HepG2 (cell line): Measurements from ENCODE around the gene ZNF544. TPM values are rescaled to one million over a fixed set of nuclear protein-coding genes. Genes with fewer than 3 reads are reported as not detected.

Experiments used
- BATF2 ChIP-seq: sonication (generic); formaldehyde crosslinking; IDR thresholded peaks from 2 replicates; pipeline ENCODE4 v1.8.0; 2022; ENCODE audit warnings: mild to moderate bottlenecking, missing genetic modification reagents, moderate library complexity
- ELF1 ChIP-seq: sonication (generic); formaldehyde crosslinking; IDR thresholded peaks from 2 replicates; pipeline ENCODE4 v1.4.0; 2020; ENCODE audit warnings: missing genetic modification reagents
- HNF4A ChIP-seq: sonication (generic); formaldehyde crosslinking; IDR thresholded peaks from 2 replicates; pipeline ENCODE4 v1.4.0; 2020; ENCODE audit warnings: missing genetic modification reagents
- NBN ChIP-seq: fragments of 450-650 bp; conservative IDR thresholded peaks from 2 replicates; pipeline ENCODE4 v1.6.1; 2017
- NFYC ChIP-seq: IDR thresholded peaks from 2 replicates; pipeline ENCODE4 v1.6.1; 2016; ENCODE audit warnings: missing genetic modification reagents, missing compliant biosample characterization
- NR3C1 ChIP-seq: sonication (generic); formaldehyde crosslinking; IDR thresholded peaks from 2 replicates; pipeline ENCODE4 v1.4.0; 2020; ENCODE audit warnings: missing genetic modification reagents
- PRMT3 ChIP-seq: sonication (generic); formaldehyde crosslinking; IDR thresholded peaks from 2 replicates; pipeline ENCODE4 v1.8.1; 2022; ENCODE audit warnings: low read depth, mild to moderate bottlenecking, moderate library complexity, missing genetic modification reagents, borderline replicate concordance
- RBFOX2 ChIP-seq: fragments of 200-400 bp; formaldehyde crosslinking; IDR thresholded peaks from 2 replicates; pipeline ENCODE4 v1.6.1; 2017; ENCODE audit warnings: low read depth, mild to moderate bottlenecking, low read length
- SMARCE1 ChIP-seq: fragments of 450-650 bp; IDR thresholded peaks from 2 replicates; pipeline ENCODE4 v1.6.1; 2017; ENCODE audit warnings: borderline replicate concordance
- SMYD3 ChIP-seq: sonication (generic); formaldehyde crosslinking; IDR thresholded peaks from 2 replicates; pipeline ENCODE4 v1.8.1; 2023; ENCODE audit warnings: mild to moderate bottlenecking, missing genetic modification reagents
- SNAI1 ChIP-seq: sonication (generic); formaldehyde crosslinking; IDR thresholded peaks from 2 replicates; pipeline ENCODE4 v1.5.0; 2020; ENCODE audit warnings: mild to moderate bottlenecking, missing genetic modification reagents, borderline replicate concordance
- TARDBP ChIP-seq: sonication (generic); formaldehyde crosslinking; IDR thresholded peaks from 2 replicates; pipeline ENCODE4 v1.8.0; 2022; ENCODE audit warnings: mild to moderate bottlenecking, missing genetic modification reagents
- TCF7L2 ChIP-seq: IDR thresholded peaks from 2 replicates; pipeline ENCODE4 v1.6.1; 2011; ENCODE audit warnings: mild to moderate bottlenecking, low read depth, low read length, moderate library complexity
- ZFY ChIP-seq: sonication (generic); formaldehyde crosslinking; IDR thresholded peaks from 2 replicates; pipeline ENCODE4 v1.4.0; 2020; ENCODE audit warnings: missing genetic modification reagents
- ZNF367 ChIP-seq: sonication (generic); formaldehyde crosslinking; IDR thresholded peaks from 2 replicates; pipeline ENCODE4 v1.4.0; 2020; ENCODE audit warnings: missing genetic modification reagents, borderline replicate concordance
- ZNF552 ChIP-seq: sonication (generic); formaldehyde crosslinking; IDR thresholded peaks from 2 replicates; pipeline ENCODE4 v1.9.0; 2022; ENCODE audit warnings: missing genetic modification reagents, mild to moderate bottlenecking, borderline replicate concordance
- ZNF619 ChIP-seq: sonication (generic); formaldehyde crosslinking; IDR thresholded peaks from 2 replicates; pipeline ENCODE4 v1.4.0; 2020; ENCODE audit warnings: mild to moderate bottlenecking, missing genetic modification reagents
- ZSCAN20 ChIP-seq: sonication (generic); formaldehyde crosslinking; IDR thresholded peaks from 2 replicates; pipeline ENCODE4 v1.4.0; 2020; ENCODE audit warnings: missing genetic modification reagents, mild to moderate bottlenecking, borderline replicate concordance
- polyA plus RNA-seq, 8 experiments: library from polyadenylated mRNA; depleted of rRNA in 3 of 8; stranded (reverse) in 7 of 8; unstranded in 1 of 8; fragments of >200 nt; fragmentation: Illumina TruSeq in 4 of 8; extraction: Trizol in 4 of 8; gene quantifications; 2 replicates each; pipeline versions ENCODE4 v1.2.1 to v1.2.3, GENCODE V29; 2011 to 2016; ENCODE audit warnings: low read depth in 4 of 8, missing spikeins in 1 of 8, mixed read lengths in 1 of 8; ENCODE audit not compliant: insufficient read depth in 1 of 8
- total RNA-seq, 5 experiments: library from RNA; depleted of rRNA; stranded (reverse); fragments of >200 nt; fragmentation: Illumina TruSeq; extraction: Trizol; gene quantifications; 2 replicates each; pipeline ENCODE4 v1.2.3, GENCODE V29; 2016; ENCODE audit warnings: low read depth in 1 of 5
- TF ChIP-seq, protein P1 (sequence below): sonication (generic); formaldehyde crosslinking; IDR thresholded peaks from 2 replicates; pipeline ENCODE4 v1.4.0; 2020; ENCODE audit warnings: missing genetic modification reagents, borderline replicate concordance
- TF ChIP-seq, protein P2 (sequence below), 2 experiments: IDR thresholded peaks; 2 replicates each; pipeline ENCODE4 v1.6.1; 2011 to 2012; ENCODE audit warnings: low read length in 2 of 2, borderline replicate concordance in 1 of 2, low read depth in 1 of 2, mild to moderate bottlenecking in 1 of 2, moderate library complexity in 1 of 2
- TF ChIP-seq, protein P3 (sequence below): sonication (generic); formaldehyde crosslinking; IDR thresholded peaks from 2 replicates; pipeline ENCODE4 v1.4.0; 2020; ENCODE audit warnings: mild to moderate bottlenecking, missing genetic modification reagents
- TF ChIP-seq, protein P4 (sequence below): sonication (generic); formaldehyde crosslinking; IDR thresholded peaks from 2 replicates; pipeline ENCODE4 v1.9.0; 2021; ENCODE audit warnings: missing genetic modification reagents, mild to moderate bottlenecking, borderline replicate concordance

Gene ZNF544
- total and polyA plus RNA-seq, 2 of the 13 experiments (the other 11 are each of a cell fraction or from before 2014, with no cell fraction given): 13.1 to 17.0 TPM

DNA sequence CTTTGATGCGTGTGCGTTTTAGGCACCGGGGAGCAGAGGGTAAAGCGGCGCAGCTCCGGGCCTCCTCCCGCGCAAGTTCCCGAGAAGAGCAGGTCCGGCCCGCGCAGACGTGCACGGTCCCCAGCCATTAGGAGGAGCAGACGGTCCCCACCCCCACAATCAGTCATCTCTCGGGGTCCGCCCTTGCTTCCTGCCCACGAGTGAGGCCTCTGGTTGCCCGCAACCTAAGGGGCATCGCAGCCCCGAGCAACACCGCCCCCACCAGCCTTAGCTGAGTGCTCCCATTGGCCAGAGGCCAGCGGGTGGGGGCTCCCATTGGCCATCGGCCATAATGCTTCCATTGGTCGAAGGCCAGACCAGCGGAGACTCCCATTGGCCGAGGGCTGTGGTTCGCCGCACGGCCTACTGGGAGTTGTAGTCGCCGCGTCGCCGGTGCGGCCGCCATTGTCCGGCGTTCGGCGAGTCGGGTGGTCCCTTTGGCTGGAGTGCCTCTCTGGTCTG lies 49.9 kb downstream of the ZNF544 start, which contains the start of gene ZNF8 (continued):
- TF ChIP-seq NFYC (CRISPR knock-in tag) (peak; percentile 100), NR3C1 (CRISPR knock-in tag) (no peak), NBN (no peak), TCF7L2 (no peak), HNF4A (no peak), SNAI1 (CRISPR knock-in tag) (0 out of 2 replicates have a peak, but pooled peaks have one; percentile 39), RBFOX2 (peak; percentile 97), ZNF619 (0 out of 2 replicates have a peak, but pooled peaks have one; percentile 30), SMYD3 (CRISPR knock-in tag) (no peak), SMARCE1 (no peak), TARDBP (CRISPR knock-in tag) (no peak), ZNF552 (CRISPR knock-in tag) (0 out of 2 replicates have a peak, but pooled peaks have one; percentile 48), ZNF367 (CRISPR knock-in tag) (no peak), ELF1 (no peak; the same call in 1 of the 2 replicates), ZFY (peak; percentile 74), PRMT3 (CRISPR knock-in tag) (no peak), ZSCAN20 (CRISPR knock-in tag) (no peak; the same call in 1 of the 2 replicates), BATF2 (CRISPR knock-in tag) (no peak)
- TF ChIP-seq, protein P1, sequence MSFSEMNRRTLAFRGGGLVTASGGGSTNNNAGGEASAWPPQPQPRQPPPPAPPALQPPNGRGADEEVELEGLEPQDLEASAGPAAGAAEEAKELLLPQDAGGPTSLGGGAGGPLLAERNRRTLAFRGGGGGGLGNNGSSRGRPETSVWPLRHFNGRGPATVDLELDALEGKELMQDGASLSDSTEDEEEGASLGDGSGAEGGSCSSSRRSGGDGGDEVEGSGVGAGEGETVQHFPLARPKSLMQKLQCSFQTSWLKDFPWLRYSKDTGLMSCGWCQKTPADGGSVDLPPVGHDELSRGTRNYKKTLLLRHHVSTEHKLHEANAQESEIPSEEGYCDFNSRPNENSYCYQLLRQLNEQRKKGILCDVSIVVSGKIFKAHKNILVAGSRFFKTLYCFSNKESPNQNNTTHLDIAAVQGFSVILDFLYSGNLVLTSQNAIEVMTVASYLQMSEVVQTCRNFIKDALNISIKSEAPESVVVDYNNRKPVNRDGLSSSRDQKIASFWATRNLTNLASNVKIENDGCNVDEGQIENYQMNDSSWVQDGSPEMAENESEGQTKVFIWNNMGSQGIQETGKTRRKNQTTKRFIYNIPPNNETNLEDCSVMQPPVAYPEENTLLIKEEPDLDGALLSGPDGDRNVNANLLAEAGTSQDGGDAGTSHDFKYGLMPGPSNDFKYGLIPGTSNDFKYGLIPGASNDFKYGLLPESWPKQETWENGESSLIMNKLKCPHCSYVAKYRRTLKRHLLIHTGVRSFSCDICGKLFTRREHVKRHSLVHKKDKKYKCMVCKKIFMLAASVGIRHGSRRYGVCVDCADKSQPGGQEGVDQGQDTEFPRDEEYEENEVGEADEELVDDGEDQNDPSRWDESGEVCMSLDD (CRISPR knock-in tag): no peak
- TF ChIP-seq, protein P2, sequence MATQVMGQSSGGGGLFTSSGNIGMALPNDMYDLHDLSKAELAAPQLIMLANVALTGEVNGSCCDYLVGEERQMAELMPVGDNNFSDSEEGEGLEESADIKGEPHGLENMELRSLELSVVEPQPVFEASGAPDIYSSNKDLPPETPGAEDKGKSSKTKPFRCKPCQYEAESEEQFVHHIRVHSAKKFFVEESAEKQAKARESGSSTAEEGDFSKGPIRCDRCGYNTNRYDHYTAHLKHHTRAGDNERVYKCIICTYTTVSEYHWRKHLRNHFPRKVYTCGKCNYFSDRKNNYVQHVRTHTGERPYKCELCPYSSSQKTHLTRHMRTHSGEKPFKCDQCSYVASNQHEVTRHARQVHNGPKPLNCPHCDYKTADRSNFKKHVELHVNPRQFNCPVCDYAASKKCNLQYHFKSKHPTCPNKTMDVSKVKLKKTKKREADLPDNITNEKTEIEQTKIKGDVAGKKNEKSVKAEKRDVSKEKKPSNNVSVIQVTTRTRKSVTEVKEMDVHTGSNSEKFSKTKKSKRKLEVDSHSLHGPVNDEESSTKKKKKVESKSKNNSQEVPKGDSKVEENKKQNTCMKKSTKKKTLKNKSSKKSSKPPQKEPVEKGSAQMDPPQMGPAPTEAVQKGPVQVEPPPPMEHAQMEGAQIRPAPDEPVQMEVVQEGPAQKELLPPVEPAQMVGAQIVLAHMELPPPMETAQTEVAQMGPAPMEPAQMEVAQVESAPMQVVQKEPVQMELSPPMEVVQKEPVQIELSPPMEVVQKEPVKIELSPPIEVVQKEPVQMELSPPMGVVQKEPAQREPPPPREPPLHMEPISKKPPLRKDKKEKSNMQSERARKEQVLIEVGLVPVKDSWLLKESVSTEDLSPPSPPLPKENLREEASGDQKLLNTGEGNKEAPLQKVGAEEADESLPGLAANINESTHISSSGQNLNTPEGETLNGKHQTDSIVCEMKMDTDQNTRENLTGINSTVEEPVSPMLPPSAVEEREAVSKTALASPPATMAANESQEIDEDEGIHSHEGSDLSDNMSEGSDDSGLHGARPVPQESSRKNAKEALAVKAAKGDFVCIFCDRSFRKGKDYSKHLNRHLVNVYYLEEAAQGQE (IDR thresholded peaks at IDR 0.05; ENCODE audit: borderline replicate concordance in 1 of 2, low read depth in 1 of 2, low read length in 2 of 2): no peak
- TF ChIP-seq, protein P3, sequence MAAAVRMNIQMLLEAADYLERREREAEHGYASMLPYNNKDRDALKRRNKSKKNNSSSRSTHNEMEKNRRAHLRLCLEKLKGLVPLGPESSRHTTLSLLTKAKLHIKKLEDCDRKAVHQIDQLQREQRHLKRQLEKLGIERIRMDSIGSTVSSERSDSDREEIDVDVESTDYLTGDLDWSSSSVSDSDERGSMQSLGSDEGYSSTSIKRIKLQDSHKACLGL (CRISPR knock-in tag): no peak; the same call in 1 of the 2 replicates
- TF ChIP-seq, protein P4, sequence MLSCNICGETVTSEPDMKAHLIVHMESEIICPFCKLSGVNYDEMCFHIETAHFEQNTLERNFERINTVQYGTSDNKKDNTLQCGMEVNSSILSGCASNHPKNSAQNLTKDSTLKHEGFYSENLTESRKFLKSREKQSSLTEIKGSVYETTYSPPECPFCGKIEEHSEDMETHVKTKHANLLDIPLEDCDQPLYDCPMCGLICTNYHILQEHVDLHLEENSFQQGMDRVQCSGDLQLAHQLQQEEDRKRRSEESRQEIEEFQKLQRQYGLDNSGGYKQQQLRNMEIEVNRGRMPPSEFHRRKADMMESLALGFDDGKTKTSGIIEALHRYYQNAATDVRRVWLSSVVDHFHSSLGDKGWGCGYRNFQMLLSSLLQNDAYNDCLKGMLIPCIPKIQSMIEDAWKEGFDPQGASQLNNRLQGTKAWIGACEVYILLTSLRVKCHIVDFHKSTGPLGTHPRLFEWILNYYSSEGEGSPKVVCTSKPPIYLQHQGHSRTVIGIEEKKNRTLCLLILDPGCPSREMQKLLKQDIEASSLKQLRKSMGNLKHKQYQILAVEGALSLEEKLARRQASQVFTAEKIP (CRISPR knock-in tag): no peak
